Stimulated activated memory B cell treated with anti-CD40 and anti-IgM and Interleukin-4, amounts not matched to agents 10 μg/mL and 1 μg/mL and 100 μg/mL, for 72 hours (primary cell): ENCODE results near the gene COBL.

Experiments
- ATAC-seq: fragments of 150-1000 bp; cut with Tn5 transposase; 2 replicates; pipeline ENCODE4 v1.10.0; 2021
- H3K27ac Mint-ChIP-seq: one replicate; pipeline ENCODE4 v1.8.0; 2022; ENCODE audit warnings: mild to moderate bottlenecking, mixed read lengths
- H3K27me3 Mint-ChIP-seq: one replicate; pipeline ENCODE4 v1.8.0; 2022; ENCODE audit warnings: mixed read lengths
- H3K36me3 Mint-ChIP-seq: one replicate; pipeline ENCODE4 v1.8.0; 2022; ENCODE audit warnings: mixed read lengths
- H3K4me1 Mint-ChIP-seq: one replicate; pipeline ENCODE4 v1.8.0; 2022; ENCODE audit warnings: mixed read lengths
- H3K4me3 Mint-ChIP-seq: one replicate; pipeline ENCODE4 v1.8.0; 2022; ENCODE audit warnings: mild to moderate bottlenecking, moderate library complexity, mixed read lengths
- H3K9me3 Mint-ChIP-seq: one replicate; pipeline ENCODE4 v1.8.0; 2022; ENCODE audit warnings: mixed read lengths

COBL gene

DNA sequence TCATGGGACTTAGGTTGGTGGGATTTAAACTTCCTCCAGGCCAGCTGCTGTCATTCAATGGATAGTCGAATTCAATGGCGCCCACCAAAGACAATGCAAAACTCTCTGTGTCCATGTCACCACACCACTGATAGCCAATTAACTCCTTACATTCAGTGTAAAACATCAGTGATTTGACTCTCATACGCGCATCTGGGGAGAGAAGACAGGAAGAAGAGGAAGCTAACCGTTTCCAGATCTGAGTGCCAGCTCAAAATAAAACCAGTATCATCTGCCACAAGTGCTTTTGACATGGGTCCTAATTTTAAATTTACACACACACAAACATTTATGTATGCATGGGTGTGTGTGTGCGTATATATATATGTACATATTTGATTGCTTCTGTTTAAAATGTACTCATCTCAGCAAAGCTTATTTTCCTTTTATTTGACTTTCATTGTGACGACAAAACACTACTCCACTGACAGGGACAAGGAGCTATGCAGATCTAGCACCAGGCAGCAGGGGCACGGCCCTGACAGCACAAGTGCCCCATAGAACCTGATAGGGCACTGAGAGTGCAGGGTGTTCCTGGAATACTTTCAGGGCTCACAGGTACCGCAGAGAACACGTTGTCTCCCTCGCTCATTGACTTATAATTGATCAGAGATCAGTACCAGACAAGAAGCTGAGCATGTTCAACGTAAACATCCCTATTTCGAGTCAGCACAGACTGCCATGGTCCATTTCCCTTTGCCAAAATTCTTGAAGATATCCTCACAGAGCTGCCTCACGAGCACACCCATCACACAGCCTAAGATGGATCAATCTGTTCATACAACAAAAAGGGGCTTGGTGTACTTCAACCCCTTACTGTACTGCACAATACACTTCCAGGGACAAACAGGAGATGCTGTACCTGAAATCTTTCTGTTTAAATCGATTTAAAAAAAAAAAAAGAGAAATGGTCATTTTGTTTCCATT is 176.1 kb downstream of the COBL start:
- H3K4me3 Mint-ChIP-seq = no peak overlapping the region
- no peaks in the 10 kb centered on the region for H3K4me1 Mint-ChIP-seq
- no peak overlapping the region for H3K27ac Mint-ChIP-seq
- H3K27me3 Mint-ChIP-seq = peaks cover 13% of the 10 kb centered on the region
- no peaks in the 10 kb centered on the region for H3K9me3 Mint-ChIP-seq
- no peak for ATAC-seq
- H3K36me3 Mint-ChIP-seq = no peaks in the 10 kb centered on the region

DNA sequence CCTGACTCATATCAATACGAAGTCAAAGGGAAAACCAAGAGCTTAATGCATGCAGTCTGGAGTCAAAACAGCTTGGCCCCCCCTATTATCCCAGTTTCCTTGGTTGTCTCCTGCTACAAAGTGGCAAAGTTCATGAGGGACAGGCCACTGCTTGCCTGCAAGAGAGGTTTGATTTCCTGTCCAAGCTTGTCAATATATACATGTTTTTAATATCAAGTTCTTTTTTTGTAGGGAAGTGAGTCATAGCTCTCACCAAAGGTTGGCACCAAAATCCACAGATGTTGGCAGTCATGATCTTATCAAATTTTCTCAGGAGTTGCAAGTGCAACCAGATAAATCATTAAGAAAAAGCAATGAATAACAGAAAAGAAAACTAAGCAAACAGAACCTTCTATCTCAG is 176.8 kb downstream of the COBL start:
- H3K27ac Mint-ChIP-seq = no peak overlapping the region
- H3K27me3 Mint-ChIP-seq = peaks cover 8% of the 10 kb centered on the region
- no peaks in the 10 kb centered on the region for H3K4me1 Mint-ChIP-seq
- H3K36me3 Mint-ChIP-seq = no peaks in the 10 kb centered on the region
- H3K4me3 Mint-ChIP-seq = no peak overlapping the region
- ATAC-seq = no peak
- no peaks in the 10 kb centered on the region for H3K9me3 Mint-ChIP-seq

DNA sequence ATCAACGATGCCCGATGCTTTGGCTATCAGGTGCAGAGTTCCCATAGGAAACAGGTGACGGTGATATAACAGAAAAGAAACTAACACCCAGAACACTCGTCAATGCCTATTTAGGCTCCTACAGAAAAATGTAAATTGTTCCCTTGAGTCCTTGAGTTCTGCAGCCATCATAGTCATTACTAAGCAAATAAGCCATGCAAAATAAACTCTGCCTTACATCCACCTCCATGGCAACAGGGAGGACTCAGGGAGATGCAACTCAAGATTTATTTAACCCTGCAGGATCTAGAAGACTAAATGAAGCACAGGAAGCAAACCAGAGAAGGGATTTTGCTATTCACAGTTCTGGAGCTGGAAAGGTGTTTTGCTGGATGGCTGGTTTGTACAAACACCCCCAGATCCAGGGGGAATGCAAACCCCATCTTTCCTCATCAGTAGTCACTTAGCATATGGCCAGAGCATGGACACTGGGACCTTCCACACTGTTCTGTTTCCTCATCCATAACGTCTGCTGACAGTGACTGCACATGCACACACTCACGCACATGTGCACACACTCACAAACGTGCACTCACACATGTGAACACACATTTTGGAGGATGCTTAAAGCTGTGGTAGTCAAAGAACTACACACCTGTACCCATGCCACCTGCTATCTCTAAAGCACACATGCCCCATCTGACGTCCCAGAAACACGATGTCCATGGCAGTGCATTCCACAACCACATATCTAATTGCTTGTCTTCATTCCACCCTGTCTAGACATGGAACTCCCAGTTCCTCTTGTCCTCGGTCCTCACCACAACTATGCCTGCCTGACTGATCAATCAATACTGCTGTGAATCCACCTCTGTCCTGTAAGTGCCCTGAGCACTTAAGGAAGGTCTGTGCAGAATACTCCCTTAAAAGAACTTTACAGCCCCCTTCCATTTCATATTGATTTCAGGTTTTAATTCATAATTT is 178.2 kb downstream of the COBL start:
- H3K36me3 Mint-ChIP-seq = no peaks in the 10 kb centered on the region
- ATAC-seq = no peak
- H3K27ac Mint-ChIP-seq = no peak overlapping the region
- no peaks in the 10 kb centered on the region for H3K4me1 Mint-ChIP-seq
- no peaks in the 10 kb centered on the region for H3K9me3 Mint-ChIP-seq
- H3K4me3 Mint-ChIP-seq = no peak overlapping the region
- peaks cover 8% of the 10 kb centered on the region for H3K27me3 Mint-ChIP-seq

DNA sequence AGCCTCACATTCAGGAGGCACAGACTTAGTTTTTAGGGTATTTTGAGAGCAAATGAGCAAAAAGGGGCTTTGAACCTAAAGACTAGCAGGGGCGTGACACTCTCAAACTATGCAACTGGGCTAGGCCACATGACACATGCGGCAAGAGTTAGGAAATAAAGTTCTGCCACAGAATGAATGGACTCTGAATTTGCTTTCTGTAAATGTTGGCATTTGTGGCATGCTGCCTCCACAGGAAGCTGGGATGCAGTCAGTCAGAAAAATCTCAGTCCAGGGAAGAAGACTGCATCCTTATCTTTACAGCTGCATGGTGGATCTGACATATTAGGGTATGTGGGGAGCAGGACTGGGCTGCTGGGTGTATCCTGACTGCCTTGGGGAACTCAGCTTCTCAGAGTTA is 181.0 kb downstream of the COBL start:
- H3K9me3 Mint-ChIP-seq = no peaks in the 10 kb centered on the region
- no peaks in the 10 kb centered on the region for H3K27me3 Mint-ChIP-seq
- H3K36me3 Mint-ChIP-seq = no peaks in the 10 kb centered on the region
- no peak overlapping the region for H3K4me3 Mint-ChIP-seq
- no peak overlapping the region for H3K27ac Mint-ChIP-seq
- no peaks in the 10 kb centered on the region for H3K4me1 Mint-ChIP-seq
- no peak for ATAC-seq

DNA sequence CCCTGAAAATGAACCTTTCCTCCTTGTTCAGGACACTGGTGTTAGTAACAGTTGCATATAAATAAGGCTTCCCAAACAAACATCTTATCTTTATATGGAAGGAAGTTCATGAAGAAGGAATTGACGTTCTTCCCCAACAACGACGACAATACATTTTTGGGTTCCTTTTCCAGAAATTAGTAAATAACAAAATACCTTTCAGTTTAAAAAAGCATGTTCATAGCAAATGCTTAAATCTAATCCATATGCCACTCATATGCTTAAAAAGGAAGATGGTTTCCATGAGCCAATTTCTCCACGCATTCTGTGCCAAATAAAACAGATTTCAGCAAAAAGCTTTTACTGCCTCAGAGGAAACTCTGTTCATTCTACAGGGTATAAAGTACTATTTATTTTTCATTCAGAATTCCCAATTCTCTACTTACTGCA is 182.6 kb downstream of the COBL start:
- no peak overlapping the region for H3K4me3 Mint-ChIP-seq
- no peak overlapping the region for H3K27ac Mint-ChIP-seq
- ATAC-seq = no peak
- H3K36me3 Mint-ChIP-seq = no peaks in the 10 kb centered on the region
- H3K9me3 Mint-ChIP-seq = no peaks in the 10 kb centered on the region
- H3K4me1 Mint-ChIP-seq = no peaks in the 10 kb centered on the region
- no peaks in the 10 kb centered on the region for H3K27me3 Mint-ChIP-seq

DNA sequence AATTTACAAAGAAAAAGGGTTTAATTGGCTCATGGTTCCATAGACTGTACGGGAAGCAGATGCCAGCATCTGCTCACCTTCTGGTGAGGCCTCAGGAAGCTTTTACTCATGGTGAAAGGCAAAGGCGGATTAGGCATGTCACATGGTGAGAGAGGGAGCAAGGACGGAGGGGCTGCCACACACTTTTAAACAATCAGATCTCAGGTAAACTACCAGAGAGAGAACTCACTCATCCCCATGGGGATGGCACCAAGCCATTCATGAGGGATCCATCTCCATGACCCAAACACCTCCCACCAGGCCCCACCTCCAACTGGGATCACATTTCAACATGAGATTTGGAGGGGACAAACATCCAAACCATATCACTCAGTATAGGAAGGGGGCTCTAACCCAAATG is 183.9 kb downstream of the COBL start:
- no peaks in the 10 kb centered on the region for H3K9me3 Mint-ChIP-seq
- H3K4me3 Mint-ChIP-seq = no peak overlapping the region
- no peak for ATAC-seq
- H3K27me3 Mint-ChIP-seq = no peaks in the 10 kb centered on the region
- no peaks in the 10 kb centered on the region for H3K4me1 Mint-ChIP-seq
- H3K27ac Mint-ChIP-seq = no peak overlapping the region
- H3K36me3 Mint-ChIP-seq = no peaks in the 10 kb centered on the region

DNA sequence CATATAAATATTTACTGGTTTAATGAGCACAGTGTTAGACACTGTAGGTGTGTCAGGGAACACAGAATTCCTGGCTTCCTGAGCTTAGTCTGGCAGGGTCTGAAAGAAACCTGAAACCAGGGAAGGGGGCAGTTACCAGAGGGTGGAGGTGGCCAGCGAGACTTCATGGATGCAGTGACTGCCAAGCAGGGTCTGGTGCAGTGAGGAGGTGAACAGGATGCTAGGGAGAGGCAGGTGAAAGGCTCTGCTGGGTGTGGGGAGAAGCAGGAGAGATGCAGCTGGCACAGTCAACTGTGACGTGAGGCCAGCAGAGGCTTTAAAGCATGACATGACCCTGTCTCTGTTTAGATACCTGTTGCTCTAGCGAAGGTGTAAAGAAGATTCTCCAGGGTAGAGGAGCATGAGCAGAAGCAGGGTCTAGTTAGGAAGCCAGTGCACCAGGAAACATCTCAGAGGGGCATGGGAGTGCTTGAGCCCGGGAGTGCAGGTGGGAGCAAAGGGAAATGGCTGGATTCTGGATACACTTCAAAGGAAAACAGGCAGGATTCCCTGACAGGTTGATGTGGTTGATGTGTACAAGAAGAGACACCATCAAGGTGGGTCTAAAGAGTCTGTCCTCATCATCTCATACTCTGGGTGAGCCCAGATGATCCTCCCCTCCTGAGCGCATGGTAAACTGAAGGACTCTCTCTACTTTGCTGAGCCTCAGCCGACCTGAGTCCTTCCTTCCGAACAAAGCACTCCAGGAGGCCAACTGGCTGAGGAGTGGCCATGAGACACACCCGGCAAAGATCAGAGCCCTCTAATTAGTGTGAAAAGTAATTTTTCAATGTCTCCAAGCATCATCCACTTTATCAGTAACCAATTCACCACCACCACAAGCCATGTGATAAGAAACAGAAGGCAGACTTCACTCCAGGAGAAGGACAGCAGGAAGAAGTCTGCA is 186.8 kb downstream of the COBL start:
- Mint-ChIP-seq H3K9me3 (no peaks in the 10 kb centered on the region), H3K36me3 (no peaks in the 10 kb centered on the region), H3K4me3 (no peak overlapping the region), H3K27ac (no peak overlapping the region), H3K4me1 (no peaks in the 10 kb centered on the region), H3K27me3 (peaks cover 12% of the 10 kb centered on the region)
- ATAC-seq = no peak

DNA sequence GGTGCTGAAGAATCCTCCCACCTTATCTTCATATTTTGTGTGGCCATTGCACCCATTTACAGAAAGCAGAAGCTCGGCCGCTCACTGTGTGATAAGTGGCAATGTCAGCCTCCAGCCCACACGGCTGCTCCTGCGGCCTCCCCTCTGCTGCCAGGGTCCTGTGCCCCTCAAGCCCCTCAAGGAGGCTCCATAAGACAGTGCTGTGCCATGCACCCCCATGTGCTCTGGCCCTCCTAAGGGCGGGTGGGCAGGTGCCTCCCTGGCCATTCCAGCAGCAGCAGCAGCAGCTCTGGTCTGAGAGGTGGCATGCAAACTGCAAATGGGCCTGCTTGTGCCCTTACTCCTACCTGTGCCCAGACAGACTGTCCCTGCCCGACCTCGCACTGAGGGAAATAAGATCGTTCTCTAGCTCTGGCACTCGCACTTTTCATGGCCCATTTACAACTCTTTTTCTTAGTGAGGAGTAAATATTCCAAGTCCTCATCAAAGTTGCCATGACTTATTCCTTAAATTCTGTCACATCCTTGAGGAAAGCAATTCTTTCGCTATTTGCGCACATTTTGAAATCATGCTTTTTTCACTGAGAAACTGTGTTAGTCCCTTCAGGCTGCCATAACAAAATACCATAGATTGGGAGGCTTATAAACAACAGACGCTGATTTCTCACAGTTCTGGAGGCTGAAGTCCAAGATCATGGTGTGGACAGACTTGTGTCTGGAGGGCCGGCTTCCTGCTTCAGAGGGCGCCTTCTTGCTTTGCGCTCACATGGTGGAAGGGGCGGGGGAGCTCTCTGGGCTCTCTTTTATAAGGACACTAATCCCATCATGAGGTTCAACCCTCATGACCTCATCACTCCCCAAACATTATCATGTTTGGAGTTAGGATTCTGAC is 187.8 kb downstream of the COBL start:
- Mint-ChIP-seq H3K27me3 (peaks cover 12% of the 10 kb centered on the region), H3K27ac (no peak overlapping the region), H3K4me3 (no peak overlapping the region)

DNA sequence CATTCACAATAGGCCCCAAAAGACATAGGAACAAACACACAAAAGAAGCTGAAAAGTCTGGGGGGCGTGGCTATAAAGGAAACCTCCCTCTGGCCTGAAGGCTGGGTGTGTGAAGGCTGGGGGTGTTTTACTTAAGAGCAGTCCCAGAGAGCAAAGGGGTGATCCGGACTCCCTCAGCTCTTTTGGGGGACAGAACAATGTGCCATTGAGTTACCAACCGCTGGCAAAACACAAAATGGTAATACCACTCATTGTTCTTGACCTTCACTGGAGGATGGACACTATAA is 189.0 kb downstream of the COBL start:
- Mint-ChIP-seq H3K27ac (no peak overlapping the region), H3K27me3 (peaks cover 12% of the 10 kb centered on the region), H3K4me3 (no peak overlapping the region), H3K36me3 (no peaks in the 10 kb centered on the region), H3K4me1 (no peaks in the 10 kb centered on the region), H3K9me3 (no peaks in the 10 kb centered on the region)
- no peak for ATAC-seq

More for the DNA sequence above, 187.8 kb downstream of the COBL start:
- Mint-ChIP-seq H3K36me3 (no peaks in the 10 kb centered on the region), H3K9me3 (no peaks in the 10 kb centered on the region), H3K4me1 (no peaks in the 10 kb centered on the region)
- no peak for ATAC-seq

DNA sequence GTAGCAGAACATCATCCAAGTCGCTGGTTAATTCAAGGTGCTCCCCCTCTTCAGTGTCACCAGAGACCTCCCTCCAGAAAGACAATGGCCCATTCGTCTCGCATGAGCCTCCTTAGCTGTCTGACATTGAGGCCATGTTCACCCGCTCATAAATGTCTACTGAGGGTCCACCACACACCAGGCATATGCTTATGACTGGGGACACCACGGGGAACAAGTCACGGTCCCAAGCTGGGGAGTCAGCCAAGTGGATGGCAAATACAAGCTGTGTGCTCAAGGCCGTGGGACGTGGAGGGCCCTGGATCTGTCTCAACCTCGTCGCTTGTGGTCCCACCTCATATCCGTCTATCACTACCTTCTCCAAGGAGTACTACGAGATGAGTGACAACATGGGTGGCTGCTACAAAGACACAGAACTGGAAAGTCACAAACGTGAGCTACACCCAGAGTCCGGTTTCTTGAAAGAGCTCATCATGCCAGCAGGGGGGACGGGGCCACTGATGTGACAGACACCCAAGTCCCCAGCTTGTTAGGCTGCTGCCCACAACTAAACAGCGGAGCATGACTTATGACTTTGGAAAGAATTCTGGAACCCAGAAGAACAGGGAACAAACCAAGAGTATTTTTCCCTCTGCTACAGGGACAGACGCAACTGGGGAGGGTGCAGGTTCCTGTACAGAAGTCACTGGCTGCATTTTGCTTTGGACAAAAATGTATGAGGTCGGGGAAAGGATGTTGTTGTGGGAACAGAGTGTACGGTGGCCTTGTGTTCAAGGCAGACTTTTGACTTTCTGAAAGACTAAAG is 189.6 kb downstream of the COBL start:
- H3K27me3 Mint-ChIP-seq = peaks cover 12% of the 10 kb centered on the region
- peaks cover 3% of the 10 kb centered on the region for H3K4me1 Mint-ChIP-seq
- no peaks in the 10 kb centered on the region for H3K36me3 Mint-ChIP-seq
- no peaks in the 10 kb centered on the region for H3K9me3 Mint-ChIP-seq
- ATAC-seq = no peak
- no peak overlapping the region for H3K27ac Mint-ChIP-seq
- no peak overlapping the region for H3K4me3 Mint-ChIP-seq

DNA sequence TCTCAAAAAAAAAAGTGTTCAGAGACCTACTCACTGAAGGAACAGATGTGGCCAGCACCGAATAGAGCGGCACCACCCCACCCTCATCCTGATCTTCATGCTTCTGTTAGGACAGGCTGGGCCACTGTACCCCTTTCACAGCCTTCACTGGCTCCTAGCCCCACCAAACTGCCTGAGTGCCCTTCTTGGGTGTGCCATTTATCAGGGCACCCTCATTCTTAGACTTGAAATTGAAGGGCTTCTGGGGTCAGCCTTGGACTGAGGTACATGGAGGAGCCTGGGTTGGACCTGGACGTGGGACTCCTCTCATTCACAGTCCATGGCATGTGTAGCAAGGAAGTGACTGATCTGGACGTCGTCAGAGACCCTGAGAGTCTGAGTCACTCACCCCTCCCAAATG is 190.3 kb downstream of the COBL start:
- no peak for ATAC-seq
- Mint-ChIP-seq H3K27me3 (peaks cover 12% of the 10 kb centered on the region), H3K9me3 (no peaks in the 10 kb centered on the region), H3K36me3 (no peaks in the 10 kb centered on the region), H3K4me1 (peaks cover 6% of the 10 kb centered on the region), H3K27ac (no peak overlapping the region), H3K4me3 (no peak overlapping the region)

DNA sequence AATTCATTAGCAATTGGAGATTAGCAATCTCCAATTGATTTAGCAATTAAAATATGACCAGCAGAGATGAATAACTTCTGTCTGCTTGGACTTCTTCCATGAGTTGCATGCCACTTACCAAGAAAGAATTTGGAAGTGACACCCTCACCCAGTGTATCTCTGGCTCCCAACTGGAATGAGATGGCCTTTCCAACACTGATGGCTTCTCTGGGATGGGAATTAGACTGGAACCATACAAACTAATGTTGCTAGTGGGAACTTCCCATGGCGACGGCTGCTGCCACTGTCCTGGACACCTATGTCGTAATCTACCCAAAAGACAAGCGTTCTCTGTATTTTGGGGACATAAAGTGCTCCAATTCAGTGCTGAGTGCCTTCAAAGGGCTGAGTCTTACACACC is 192.3 kb downstream of the COBL start:
- Mint-ChIP-seq H3K36me3 (no peaks in the 10 kb centered on the region), H3K27me3 (peaks cover 12% of the 10 kb centered on the region), H3K9me3 (no peaks in the 10 kb centered on the region), H3K4me3 (no peak overlapping the region), H3K27ac (no peak overlapping the region), H3K4me1 (peaks cover 6% of the 10 kb centered on the region)
- ATAC-seq = no peak

DNA sequence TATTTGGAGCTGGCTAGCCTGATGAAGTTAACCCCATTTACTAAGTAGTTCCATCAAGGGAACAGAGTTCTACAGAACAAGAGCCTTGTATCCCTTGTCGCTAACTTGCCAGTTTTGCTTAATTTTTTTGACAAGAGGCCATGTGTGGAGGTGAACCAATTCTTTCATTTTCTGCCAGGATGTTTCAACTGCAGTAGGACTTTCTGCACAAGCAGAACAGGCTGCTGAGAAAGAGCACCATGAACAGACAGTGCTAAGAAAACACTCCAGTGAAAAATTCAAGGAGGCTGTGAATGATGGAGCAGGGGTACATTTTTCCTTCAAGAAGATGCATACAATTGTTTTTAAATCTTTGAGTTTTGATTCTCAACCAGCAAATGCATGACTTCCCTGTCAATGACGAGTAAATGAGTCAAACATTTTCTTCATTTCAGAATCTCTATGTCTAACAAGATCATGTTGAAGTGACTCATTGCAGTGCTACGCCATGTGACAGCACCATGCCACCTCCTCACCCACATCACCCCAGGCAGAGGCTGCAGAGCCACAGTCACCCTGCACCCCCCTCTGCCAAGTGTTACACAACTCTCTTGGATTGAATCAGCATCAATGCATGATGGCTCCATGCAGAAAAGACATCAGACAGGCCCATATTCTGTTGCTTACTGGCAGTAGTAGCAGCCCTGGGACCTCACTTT is 193.1 kb downstream of the COBL start:
- Mint-ChIP-seq H3K27ac (no peak overlapping the region), H3K36me3 (no peaks in the 10 kb centered on the region), H3K27me3 (peaks cover 12% of the 10 kb centered on the region), H3K9me3 (no peaks in the 10 kb centered on the region), H3K4me3 (no peak overlapping the region), H3K4me1 (peaks cover 6% of the 10 kb centered on the region)
- ATAC-seq = peak; percentile 49
